Panc1 (cell line): ENCODE data around the gene PRKAG2.
"Not testable (repeated sequence)": the region's sequence is repeated elsewhere in the genome, so short reads cannot be mapped to it uniquely, and the experiment has no call there.

Experiments
- POLR2AphosphoS5 ChIP-seq: IDR thresholded peaks from 2 replicates; pipeline ENCODE4 v1.6.1; 2012; ENCODE audit warnings: mild to moderate bottlenecking, low read depth, low read length, moderate library complexity
- REST ChIP-seq, 2 experiments: IDR thresholded peaks; 2 replicates each; pipeline ENCODE4 v1.6.1; 2011 to 2012; ENCODE audit warnings: low read depth in 2 of 2, control low read depth in 1 of 2, low read length in 1 of 2, mild to moderate bottlenecking in 1 of 2, moderate library complexity in 1 of 2; ENCODE audit not compliant: insufficient read depth in 1 of 2
- SIN3A ChIP-seq: IDR thresholded peaks from 2 replicates; pipeline ENCODE4 v1.6.1; 2012; ENCODE audit warnings: low read depth, mild to moderate bottlenecking, low read length, moderate library complexity, borderline replicate concordance; ENCODE audit not compliant: insufficient read depth
- TCF7L2 ChIP-seq: IDR thresholded peaks from 2 replicates; pipeline ENCODE4 v1.6.1; 2011; ENCODE audit warnings: mild to moderate bottlenecking, low read depth, low read length, inconsistent platforms
- TF ChIP-seq, protein P1 (sequence below): fragments of 450-650 bp; IDR thresholded peaks from 2 replicates; pipeline ENCODE4 v1.5.1; 2017; ENCODE audit warnings: mild to moderate bottlenecking

DNA sequence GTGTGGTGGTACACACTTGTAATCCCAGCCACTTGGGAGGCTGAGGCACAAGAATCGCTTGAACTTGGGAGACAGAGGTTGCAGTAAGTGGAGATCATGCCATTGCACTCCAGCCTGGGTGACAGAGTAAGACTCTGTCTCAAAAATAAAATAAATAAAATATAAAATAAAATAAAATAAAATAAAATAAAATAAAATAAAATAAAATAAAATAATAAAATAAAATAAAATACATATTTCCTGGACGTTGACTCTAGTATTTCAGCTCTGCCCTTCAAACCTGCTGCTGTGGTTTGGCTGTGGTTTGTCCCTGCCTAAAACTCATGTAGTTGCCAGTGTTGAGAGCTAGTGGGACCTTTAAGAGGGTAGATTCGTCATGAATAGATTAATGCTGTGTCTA lies 33.7 kb upstream of the PRKAG2 start:
- TF ChIP-seq REST (IDR thresholded peaks at IDR 0.05; ENCODE audit: insufficient read depth in 1 of 2, low read depth in 2 of 2, low read length in 1 of 2); POLR2AphosphoS5; TCF7L2; SIN3A: not testable (repeated sequence)
- TF ChIP-seq, protein P1, sequence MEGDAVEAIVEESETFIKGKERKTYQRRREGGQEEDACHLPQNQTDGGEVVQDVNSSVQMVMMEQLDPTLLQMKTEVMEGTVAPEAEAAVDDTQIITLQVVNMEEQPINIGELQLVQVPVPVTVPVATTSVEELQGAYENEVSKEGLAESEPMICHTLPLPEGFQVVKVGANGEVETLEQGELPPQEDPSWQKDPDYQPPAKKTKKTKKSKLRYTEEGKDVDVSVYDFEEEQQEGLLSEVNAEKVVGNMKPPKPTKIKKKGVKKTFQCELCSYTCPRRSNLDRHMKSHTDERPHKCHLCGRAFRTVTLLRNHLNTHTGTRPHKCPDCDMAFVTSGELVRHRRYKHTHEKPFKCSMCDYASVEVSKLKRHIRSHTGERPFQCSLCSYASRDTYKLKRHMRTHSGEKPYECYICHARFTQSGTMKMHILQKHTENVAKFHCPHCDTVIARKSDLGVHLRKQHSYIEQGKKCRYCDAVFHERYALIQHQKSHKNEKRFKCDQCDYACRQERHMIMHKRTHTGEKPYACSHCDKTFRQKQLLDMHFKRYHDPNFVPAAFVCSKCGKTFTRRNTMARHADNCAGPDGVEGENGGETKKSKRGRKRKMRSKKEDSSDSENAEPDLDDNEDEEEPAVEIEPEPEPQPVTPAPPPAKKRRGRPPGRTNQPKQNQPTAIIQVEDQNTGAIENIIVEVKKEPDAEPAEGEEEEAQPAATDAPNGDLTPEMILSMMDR, result not testable (repeated sequence)
